K562 (cell line): ENCODE measurements around the gene LMNA. TPM values are rescaled to one million over a fixed set of nuclear protein-coding genes. Genes with fewer than 3 reads are reported as not detected.

ENCODE experiments used
- CHD1 ChIP-seq: fragments of 200-600 bp; sonication (generic); IDR thresholded peaks from one replicate; pipeline ENCODE4 v1.6.1; 2012; ENCODE audit warnings: mild to moderate bottlenecking, moderate library complexity, low read length, inconsistent platforms
- CHD4 ChIP-seq: fragments of 200-600 bp; sonication (generic); IDR thresholded peaks from 3 replicates; pipeline ENCODE4 v1.6.1; 2012; ENCODE audit warnings: low read depth, mild to moderate bottlenecking, mixed read lengths, low read length, inconsistent platforms; ENCODE audit not compliant: insufficient read depth, insufficient replicate concordance, poor library complexity, severe bottlenecking
- DPF2 ChIP-seq: fragments of 450-650 bp; IDR thresholded peaks from 2 replicates; pipeline ENCODE4 v1.6.1; 2016
- KAT8 ChIP-seq: fragments of 450-650 bp; IDR thresholded peaks from 2 replicates; pipeline ENCODE4 v1.6.1; 2016; ENCODE audit warnings: low read depth, mild to moderate bottlenecking
- MIER1 ChIP-seq: fragments of 450-650 bp; IDR thresholded peaks from 2 replicates; pipeline ENCODE4 v1.6.1; 2016; ENCODE audit warnings: antibody characterized with exemption, mild to moderate bottlenecking, low read depth
- NEUROD1 ChIP-seq: fragments of 150-350 bp; IDR thresholded peaks from 2 replicates; pipeline ENCODE4 v1.6.1; 2014; ENCODE audit warnings: borderline replicate concordance, low read length, low read depth; ENCODE audit not compliant: partially characterized antibody
- NFE2L1 ChIP-seq: fragments of 450-650 bp; IDR thresholded peaks from 2 replicates; pipeline ENCODE4 v1.6.1; 2016; ENCODE audit warnings: missing genetic modification characterization, low read depth, mild to moderate bottlenecking, missing compliant biosample characterization, moderate library complexity, borderline replicate concordance
- PHB2 ChIP-seq: fragments of 450-650 bp; IDR thresholded peaks from 2 replicates; pipeline ENCODE4 v1.6.1; 2017; ENCODE audit warnings: low read depth
- ZBTB17 ChIP-seq: fragments of 450-650 bp; formaldehyde crosslinking; IDR thresholded peaks from 2 replicates; pipeline ENCODE4 v1.4.0; 2020; ENCODE audit warnings: mild to moderate bottlenecking
- ZBTB8A ChIP-seq: fragments of 450-650 bp; IDR thresholded peaks from 2 replicates; pipeline ENCODE4 v1.6.1; 2018; ENCODE audit warnings: mild to moderate bottlenecking, moderate library complexity; ENCODE audit not compliant: partially characterized antibody
- ZNF57 ChIP-seq: fragments of 450-650 bp; formaldehyde crosslinking; IDR thresholded peaks from 2 replicates; pipeline ENCODE4 v1.4.0; 2020; ENCODE audit warnings: mild to moderate bottlenecking, moderate library complexity
- ZNF699 ChIP-seq: fragments of 250-450 bp; sonication (Bioruptor Pico); IDR thresholded peaks from 2 replicates; pipeline ENCODE4 v1.8.0; 2021; ENCODE audit warnings: mild to moderate bottlenecking, moderate library complexity; ENCODE audit not compliant: insufficient replicate concordance
- polyA plus RNA-seq, 8 experiments: library from polyadenylated mRNA; depleted of rRNA in 4 of 8; stranded (reverse) in 5 of 8; unstranded in 3 of 8; fragments of >200 nt; fragmentation: Nextera tagmentation in 2 of 8; fragmentation: Illumina TruSeq in 1 of 8; extraction: Ambion mirVana in 2 of 8; extraction: Trizol in 1 of 8; gene quantifications; 2 replicates each; pipeline versions ENCODE4 v1.2.1 to v1.2.3, GENCODE V29; 2011 to 2014; ENCODE audit warnings: inconsistent platforms in 1 of 8, missing spikeins in 1 of 8
- total RNA-seq, 7 experiments: library from RNA; depleted of rRNA in 6 of 7; stranded (reverse); fragments of >200 nt in 6 of 7; fragmentation: Illumina TruSeq in 2 of 7; extraction: Trizol in 2 of 7; gene quantifications; 2 replicates each; pipeline versions ENCODE4 v1.2.1 to v1.2.3, GENCODE V29; 2011 to 2021; ENCODE audit warnings: low replicate concordance in 1 of 7
- TF ChIP-seq, protein P1 (sequence below): sonication (generic); formaldehyde crosslinking; IDR thresholded peaks from 2 replicates; pipeline ENCODE4 v1.8.0; 2022; ENCODE audit warnings: missing genetic modification reagents, mild to moderate bottlenecking, moderate library complexity, borderline replicate concordance
- TF ChIP-seq, protein P2 (sequence below): fragments of 250-450 bp; sonication (Bioruptor Pico); IDR thresholded peaks from 2 replicates; pipeline ENCODE4 v1.5.0; 2021
- TF ChIP-seq, protein P3 (sequence below): fragments of 200-800 bp; sonication (Bioruptor generic); IDR thresholded peaks from 2 replicates; pipeline ENCODE4 v1.6.1; 2017; ENCODE audit warnings: missing genetic modification characterization, missing compliant biosample characterization
- TF ChIP-seq, protein P4 (sequence below): fragments of 250-450 bp; sonication (Bioruptor Pico); IDR thresholded peaks from 2 replicates; pipeline ENCODE4 v1.4.0; 2020; ENCODE audit warnings: mild to moderate bottlenecking, moderate library complexity
- TF ChIP-seq, protein P5 (sequence below): sonication (generic); formaldehyde crosslinking; IDR thresholded peaks from 2 replicates; pipeline ENCODE4 v1.8.0; 2022; ENCODE audit warnings: mild to moderate bottlenecking, low read depth, missing genetic modification reagents
- TF ChIP-seq, protein P6 (sequence below), 2 experiments: IDR thresholded peaks; 2 replicates each; pipeline ENCODE4 v1.6.1; 2012; ENCODE audit warnings: improper control_type of control experiment in 2 of 2, low read depth in 2 of 2, low read length in 2 of 2, borderline replicate concordance in 1 of 2

LMNA gene
- total and polyA plus RNA-seq, 9 of the 15 experiments (the other 6 are each of a cell fraction or from before 2014, with no cell fraction given), result 1.00 to 347 (median 88.2) TPM

DNA sequence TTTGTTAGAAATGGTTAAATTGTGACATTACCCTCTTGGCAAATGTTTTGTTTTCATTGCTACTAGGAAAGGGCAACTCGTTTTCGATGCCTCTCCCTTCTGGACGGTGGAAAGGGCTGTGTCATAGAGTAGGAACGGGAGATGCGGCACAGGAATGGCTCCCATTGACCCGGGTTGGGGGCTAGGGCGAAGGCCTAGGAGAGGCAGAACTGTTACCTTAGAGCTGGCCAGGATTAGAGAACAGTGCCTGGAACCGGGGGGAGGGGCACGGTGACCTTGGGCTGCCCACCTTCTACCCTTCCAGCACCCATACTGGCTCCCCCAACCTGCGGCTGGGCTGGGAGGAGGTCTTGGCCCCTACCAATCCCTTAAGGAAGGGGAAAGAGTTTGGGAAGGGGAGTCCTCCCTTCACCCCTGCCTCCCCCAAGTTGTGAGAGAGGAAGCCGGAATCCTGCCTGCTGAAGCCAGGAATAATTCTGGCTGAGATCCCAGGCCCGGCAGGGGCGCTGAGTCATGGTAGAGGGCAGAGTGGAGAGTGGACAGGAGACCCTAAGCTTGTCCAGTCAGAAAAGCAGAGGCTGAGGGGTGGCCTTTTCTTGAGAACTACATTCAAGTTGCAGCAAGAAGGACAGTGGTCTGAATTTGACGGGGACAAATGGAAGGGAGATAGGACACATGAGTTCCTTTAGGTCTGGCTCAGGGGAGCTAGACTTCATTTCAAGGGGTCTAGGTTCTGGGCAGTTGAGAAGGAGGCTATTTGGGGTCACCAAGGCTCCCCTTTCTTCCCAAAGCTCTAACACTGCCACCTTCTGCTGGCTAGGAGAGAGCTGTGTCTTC is 8.2 kb downstream of the LMNA start (continued):
- TF ChIP-seq, protein P1, sequence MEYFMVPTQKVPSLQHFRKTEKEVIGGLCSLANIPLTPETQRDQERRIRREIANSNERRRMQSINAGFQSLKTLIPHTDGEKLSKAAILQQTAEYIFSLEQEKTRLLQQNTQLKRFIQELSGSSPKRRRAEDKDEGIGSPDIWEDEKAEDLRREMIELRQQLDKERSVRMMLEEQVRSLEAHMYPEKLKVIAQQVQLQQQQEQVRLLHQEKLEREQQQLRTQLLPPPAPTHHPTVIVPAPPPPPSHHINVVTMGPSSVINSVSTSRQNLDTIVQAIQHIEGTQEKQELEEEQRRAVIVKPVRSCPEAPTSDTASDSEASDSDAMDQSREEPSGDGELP, result peak; percentile 49; the same call in 1 of the 2 replicates
- TF ChIP-seq, protein P2, sequence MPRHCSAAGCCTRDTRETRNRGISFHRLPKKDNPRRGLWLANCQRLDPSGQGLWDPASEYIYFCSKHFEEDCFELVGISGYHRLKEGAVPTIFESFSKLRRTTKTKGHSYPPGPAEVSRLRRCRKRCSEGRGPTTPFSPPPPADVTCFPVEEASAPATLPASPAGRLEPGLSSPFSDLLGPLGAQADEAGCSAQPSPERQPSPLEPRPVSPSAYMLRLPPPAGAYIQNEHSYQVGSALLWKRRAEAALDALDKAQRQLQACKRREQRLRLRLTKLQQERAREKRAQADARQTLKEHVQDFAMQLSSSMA (CRISPR knock-in tag), result no peak
- TF ChIP-seq CHD1, result no peak
- peak; percentile 13; the same call in 1 of the 2 replicates for TF ChIP-seq ZBTB17 (CRISPR knock-in tag)
- no peak for TF ChIP-seq KAT8
- TF ChIP-seq ZNF699 (CRISPR knock-in tag), result no peak
- TF ChIP-seq, protein P3, sequence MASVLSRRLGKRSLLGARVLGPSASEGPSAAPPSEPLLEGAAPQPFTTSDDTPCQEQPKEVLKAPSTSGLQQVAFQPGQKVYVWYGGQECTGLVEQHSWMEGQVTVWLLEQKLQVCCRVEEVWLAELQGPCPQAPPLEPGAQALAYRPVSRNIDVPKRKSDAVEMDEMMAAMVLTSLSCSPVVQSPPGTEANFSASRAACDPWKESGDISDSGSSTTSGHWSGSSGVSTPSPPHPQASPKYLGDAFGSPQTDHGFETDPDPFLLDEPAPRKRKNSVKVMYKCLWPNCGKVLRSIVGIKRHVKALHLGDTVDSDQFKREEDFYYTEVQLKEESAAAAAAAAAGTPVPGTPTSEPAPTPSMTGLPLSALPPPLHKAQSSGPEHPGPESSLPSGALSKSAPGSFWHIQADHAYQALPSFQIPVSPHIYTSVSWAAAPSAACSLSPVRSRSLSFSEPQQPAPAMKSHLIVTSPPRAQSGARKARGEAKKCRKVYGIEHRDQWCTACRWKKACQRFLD (CRISPR knock-in tag), result peak; percentile 35; the same call in 1 of the 2 replicates
- no peak for TF ChIP-seq ZBTB8A
- peak; percentile 73 for TF ChIP-seq NFE2L1 (tag)
- no peak for TF ChIP-seq PHB2
- TF ChIP-seq ZNF57, result peak; percentile 34; the same call in 1 of the 2 replicates
- peak; percentile 86 for TF ChIP-seq DPF2
- TF ChIP-seq, protein P4, sequence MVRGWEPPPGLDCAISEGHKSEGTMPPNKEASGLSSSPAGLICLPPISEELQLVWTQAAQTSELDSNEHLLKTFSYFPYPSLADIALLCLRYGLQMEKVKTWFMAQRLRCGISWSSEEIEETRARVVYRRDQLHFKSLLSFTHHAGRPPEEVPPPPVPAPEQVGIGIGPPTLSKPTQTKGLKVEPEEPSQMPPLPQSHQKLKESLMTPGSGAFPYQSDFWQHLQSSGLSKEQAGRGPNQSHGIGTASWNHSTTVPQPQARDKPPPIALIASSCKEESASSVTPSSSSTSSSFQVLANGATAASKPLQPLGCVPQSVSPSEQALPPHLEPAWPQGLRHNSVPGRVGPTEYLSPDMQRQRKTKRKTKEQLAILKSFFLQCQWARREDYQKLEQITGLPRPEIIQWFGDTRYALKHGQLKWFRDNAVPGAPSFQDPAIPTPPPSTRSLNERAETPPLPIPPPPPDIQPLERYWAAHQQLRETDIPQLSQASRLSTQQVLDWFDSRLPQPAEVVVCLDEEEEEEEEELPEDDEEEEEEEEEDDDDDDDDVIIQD (CRISPR knock-in tag), result no peak
- no peak for TF ChIP-seq MIER1
- TF ChIP-seq, protein P5, sequence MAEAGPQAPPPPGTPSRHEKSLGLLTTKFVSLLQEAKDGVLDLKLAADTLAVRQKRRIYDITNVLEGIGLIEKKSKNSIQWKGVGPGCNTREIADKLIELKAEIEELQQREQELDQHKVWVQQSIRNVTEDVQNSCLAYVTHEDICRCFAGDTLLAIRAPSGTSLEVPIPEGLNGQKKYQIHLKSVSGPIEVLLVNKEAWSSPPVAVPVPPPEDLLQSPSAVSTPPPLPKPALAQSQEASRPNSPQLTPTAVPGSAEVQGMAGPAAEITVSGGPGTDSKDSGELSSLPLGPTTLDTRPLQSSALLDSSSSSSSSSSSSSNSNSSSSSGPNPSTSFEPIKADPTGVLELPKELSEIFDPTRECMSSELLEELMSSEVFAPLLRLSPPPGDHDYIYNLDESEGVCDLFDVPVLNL (CRISPR knock-in tag), result no peak
- TF ChIP-seq, protein P6, sequence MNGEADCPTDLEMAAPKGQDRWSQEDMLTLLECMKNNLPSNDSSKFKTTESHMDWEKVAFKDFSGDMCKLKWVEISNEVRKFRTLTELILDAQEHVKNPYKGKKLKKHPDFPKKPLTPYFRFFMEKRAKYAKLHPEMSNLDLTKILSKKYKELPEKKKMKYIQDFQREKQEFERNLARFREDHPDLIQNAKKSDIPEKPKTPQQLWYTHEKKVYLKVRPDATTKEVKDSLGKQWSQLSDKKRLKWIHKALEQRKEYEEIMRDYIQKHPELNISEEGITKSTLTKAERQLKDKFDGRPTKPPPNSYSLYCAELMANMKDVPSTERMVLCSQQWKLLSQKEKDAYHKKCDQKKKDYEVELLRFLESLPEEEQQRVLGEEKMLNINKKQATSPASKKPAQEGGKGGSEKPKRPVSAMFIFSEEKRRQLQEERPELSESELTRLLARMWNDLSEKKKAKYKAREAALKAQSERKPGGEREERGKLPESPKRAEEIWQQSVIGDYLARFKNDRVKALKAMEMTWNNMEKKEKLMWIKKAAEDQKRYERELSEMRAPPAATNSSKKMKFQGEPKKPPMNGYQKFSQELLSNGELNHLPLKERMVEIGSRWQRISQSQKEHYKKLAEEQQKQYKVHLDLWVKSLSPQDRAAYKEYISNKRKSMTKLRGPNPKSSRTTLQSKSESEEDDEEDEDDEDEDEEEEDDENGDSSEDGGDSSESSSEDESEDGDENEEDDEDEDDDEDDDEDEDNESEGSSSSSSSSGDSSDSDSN (IDR thresholded peaks at IDR 0.05; ENCODE audit: borderline replicate concordance in 1 of 2, low read depth in 2 of 2, low read length in 2 of 2), result 0 out of 4 replicates have a peak, but pooled peaks of 1 of the 2 experiments have one; percentile 15
- no peak for TF ChIP-seq CHD4
- peak; percentile 17 for TF ChIP-seq NEUROD1
